ENCODE data around the gene DENND1B.

DENND1B gene

GRCh38 chr1:197775282-197776262 is at the start of gene DENND1B:
Gene DENND1B (minus strand): TSS chr1:197775480. CDS start chr1:197775155, 325 bp downstream.
- DNase-seq (ENCODE audit: low spot score) (no peak), ATAC-seq (ENCODE audit: low read depth) (peak; percentile 53)
- Histone ChIP-seq H3K27me3 (ENCODE audit: insufficient read depth, poor library complexity, severe bottlenecking) (no peaks in the 10 kb centered on the region), H3K4me1 (ENCODE audit: insufficient read depth, poor library complexity, severe bottlenecking) (peaks cover 33% of the 10 kb centered on the region), H3K4me3 (ENCODE audit: severe bottlenecking) (peak within 1 kb of the TSS; percentile 70), H3K27ac (ENCODE audit: poor library complexity, severe bottlenecking) (peak within 1 kb of the TSS; percentile 85), H3K36me3 (ENCODE audit: low read depth) (peaks cover 13% of the 10 kb centered on the region), H3K9me3 (ENCODE audit: severe bottlenecking) (no peaks in the 10 kb centered on the region)
- TF ChIP-seq CTCF (IDR thresholded peaks at IDR 0.05; ENCODE audit: poor library complexity, severe bottlenecking) = no peak

DNA sequence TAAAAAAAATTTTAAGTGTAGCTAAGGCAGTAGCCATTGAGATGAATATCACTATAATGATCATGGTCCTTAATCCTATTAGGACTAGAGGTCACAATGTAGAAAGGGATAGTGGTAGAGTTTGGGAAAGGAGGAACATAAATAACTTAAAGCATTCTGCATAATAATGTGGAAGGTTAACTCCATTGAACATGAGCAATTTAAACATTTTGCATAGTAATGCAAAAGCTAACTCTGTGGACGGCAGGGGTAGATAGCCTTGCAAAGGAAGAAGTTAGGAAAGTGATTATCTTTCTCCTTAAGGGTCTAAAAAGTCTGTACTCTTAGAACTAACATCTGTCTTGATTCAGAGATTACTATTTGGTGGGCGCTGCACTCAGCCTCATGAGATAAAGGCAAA is 39.0 kb upstream of the DENND1B start:
- TF ChIP-seq CTCF (IDR thresholded peaks at IDR 0.05; ENCODE audit: poor library complexity, severe bottlenecking) = no peak
- Histone ChIP-seq H3K4me1 (ENCODE audit: insufficient read depth, poor library complexity, severe bottlenecking) (no peaks in the 10 kb centered on the region), H3K4me3 (ENCODE audit: severe bottlenecking) (no peak overlapping the region), H3K9me3 (ENCODE audit: severe bottlenecking) (no peaks in the 10 kb centered on the region), H3K27ac (ENCODE audit: poor library complexity, severe bottlenecking) (no peak overlapping the region), H3K36me3 (ENCODE audit: low read depth) (no peaks in the 10 kb centered on the region), H3K27me3 (ENCODE audit: insufficient read depth, poor library complexity, severe bottlenecking) (no peaks in the 10 kb centered on the region)
- no peak for ATAC-seq (ENCODE audit: low read depth)
- no peak for DNase-seq (ENCODE audit: low spot score)

GRCh38 chr1:197813741-197814140 is 38.5 kb upstream of the DENND1B start:
- no peak for TF ChIP-seq CTCF (IDR thresholded peaks at IDR 0.05; ENCODE audit: poor library complexity, severe bottlenecking)
- Histone ChIP-seq H3K36me3 (ENCODE audit: low read depth) (no peaks in the 10 kb centered on the region), H3K27me3 (ENCODE audit: insufficient read depth, poor library complexity, severe bottlenecking) (no peaks in the 10 kb centered on the region), H3K4me3 (ENCODE audit: severe bottlenecking) (no peak overlapping the region), H3K27ac (ENCODE audit: poor library complexity, severe bottlenecking) (no peak overlapping the region), H3K4me1 (ENCODE audit: insufficient read depth, poor library complexity, severe bottlenecking) (no peaks in the 10 kb centered on the region), H3K9me3 (ENCODE audit: severe bottlenecking) (no peaks in the 10 kb centered on the region)
- ATAC-seq (ENCODE audit: low read depth) = no peak
- DNase-seq (ENCODE audit: low spot score) = no peak

DNA sequence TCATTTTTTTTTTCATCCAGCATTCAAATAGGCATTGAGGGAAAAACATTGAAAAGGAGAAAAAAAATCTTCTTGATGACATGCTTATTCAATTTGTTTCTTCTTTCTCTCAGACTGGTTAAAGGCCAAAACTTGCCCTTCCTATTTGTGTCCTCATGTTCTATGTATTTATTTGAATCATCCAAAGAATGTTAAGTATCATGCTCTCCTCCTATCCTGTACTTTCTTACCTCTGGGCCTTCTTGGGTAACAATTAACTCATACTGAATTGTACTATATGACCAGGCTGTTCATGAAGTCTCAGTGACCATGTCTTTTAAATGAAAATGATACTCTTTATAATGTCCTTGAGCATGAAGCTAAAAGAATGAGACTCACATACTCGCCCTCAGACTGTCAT is 36.5 kb upstream of the DENND1B start:
- Histone ChIP-seq H3K4me3 (ENCODE audit: severe bottlenecking) (no peak overlapping the region), H3K27ac (ENCODE audit: poor library complexity, severe bottlenecking) (no peak overlapping the region), H3K27me3 (ENCODE audit: insufficient read depth, poor library complexity, severe bottlenecking) (no peaks in the 10 kb centered on the region), H3K36me3 (ENCODE audit: low read depth) (no peaks in the 10 kb centered on the region), H3K4me1 (ENCODE audit: insufficient read depth, poor library complexity, severe bottlenecking) (no peaks in the 10 kb centered on the region), H3K9me3 (ENCODE audit: severe bottlenecking) (no peaks in the 10 kb centered on the region)
- ATAC-seq (ENCODE audit: low read depth) (no peak), DNase-seq (ENCODE audit: low spot score) (no peak)
- no peak for TF ChIP-seq CTCF (IDR thresholded peaks at IDR 0.05; ENCODE audit: poor library complexity, severe bottlenecking)

GRCh38 chr1:197810812-197811211 is 35.5 kb upstream of the DENND1B start:
- no peak for ATAC-seq (ENCODE audit: low read depth)
- H3K36me3 ChIP-seq (ENCODE audit: low read depth) = no peaks in the 10 kb centered on the region
- H3K27me3 ChIP-seq (ENCODE audit: insufficient read depth, poor library complexity, severe bottlenecking) = no peaks in the 10 kb centered on the region
- no peak overlapping the region for H3K4me3 ChIP-seq (ENCODE audit: severe bottlenecking)
- DNase-seq (ENCODE audit: low spot score) = no peak
- no peak for TF ChIP-seq CTCF (IDR thresholded peaks at IDR 0.05; ENCODE audit: poor library complexity, severe bottlenecking)
- H3K9me3 ChIP-seq (ENCODE audit: severe bottlenecking) = no peaks in the 10 kb centered on the region
- no peaks in the 10 kb centered on the region for H3K4me1 ChIP-seq (ENCODE audit: insufficient read depth, poor library complexity, severe bottlenecking)
- H3K27ac ChIP-seq (ENCODE audit: poor library complexity, severe bottlenecking) = no peak overlapping the region
